ENCODE results near the gene PINK1. TPM values are rescaled to one million over a fixed set of nuclear protein-coding genes. Genes with fewer than 3 reads are reported as not detected.

The PINK1 gene
- polyA plus RNA-seq, 1 donor from 2014 or later = 73.4 TPM

DNA sequence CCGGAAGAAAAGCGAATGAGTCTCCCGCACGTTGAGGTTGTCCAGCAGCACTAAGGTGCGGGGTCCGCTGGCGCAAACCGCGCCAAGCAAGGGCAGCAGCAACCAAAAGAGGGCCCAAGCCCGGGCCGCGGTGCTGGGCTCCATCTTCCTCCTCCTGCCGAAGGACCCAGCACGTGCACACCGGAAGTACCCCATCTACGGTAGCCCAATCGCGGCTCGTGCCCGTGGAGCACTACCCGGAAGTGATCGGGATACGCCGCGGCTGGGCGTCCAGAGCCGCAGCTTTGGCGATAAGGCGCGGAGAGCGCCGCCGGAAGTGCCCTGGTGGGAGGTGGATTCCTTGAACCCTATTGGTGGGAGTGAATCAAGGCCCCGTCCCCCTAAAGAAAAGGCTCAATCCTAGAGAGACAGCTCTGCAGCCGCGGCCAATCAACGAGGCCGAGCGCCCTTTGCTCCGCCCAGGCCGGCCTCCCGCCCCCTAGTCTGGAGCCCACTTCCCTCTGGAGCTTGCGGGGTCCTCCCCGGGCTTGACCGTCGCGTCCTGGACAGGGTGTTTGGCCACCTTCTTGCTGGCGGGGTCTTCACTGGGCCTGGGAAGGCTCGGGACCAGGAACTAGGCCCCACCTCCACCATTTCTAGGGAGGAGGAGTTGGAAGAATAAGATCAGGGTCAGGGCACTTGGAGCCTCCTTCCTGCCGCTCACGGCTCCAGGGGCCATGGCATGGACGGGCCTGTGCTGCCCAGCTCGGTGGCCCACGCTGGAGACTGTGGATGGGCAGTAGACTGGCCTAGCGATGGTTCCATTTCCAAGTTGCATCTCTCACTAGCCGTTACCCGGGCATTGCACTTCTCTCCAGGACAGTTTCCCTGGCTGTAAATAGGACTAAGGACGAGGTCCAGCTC is 28.2 kb downstream of the PINK1 start, which contains the start of gene DDOST:
Gene DDOST, minus strand, starts transcription at position 163 of the 903 bp plus-strand sequence. Its CDS starts 19 bp downstream, at position 144.
- H4K20me1 ChIP-seq (ENCODE audit: insufficient read depth) = no peaks in the 10 kb centered on the region
- no peaks in the 10 kb centered on the region for H3K27me3 ChIP-seq (ENCODE audit: insufficient read depth, low read depth, low read length)
- peak within 1 kb of the TSS; percentile 89 for H3K9ac ChIP-seq (ENCODE audit: low read length)
- no peaks in the 10 kb centered on the region for H3K9me2 ChIP-seq (ENCODE audit: insufficient read depth, low read length)
- no peaks in the 10 kb centered on the region for H3K36me3 ChIP-seq (ENCODE audit: insufficient read depth, low read length)
- H3K27ac ChIP-seq (ENCODE audit: low read length) = peak within 1 kb of the TSS; percentile 80
- H3K9me3 ChIP-seq (ENCODE audit: low read length) = no peaks in the 10 kb centered on the region
- H2AFZ ChIP-seq (ENCODE audit: low read depth, low read length) = peak within 1 kb of the TSS; percentile 93
- TF ChIP-seq TAF1 (IDR thresholded peaks at IDR 0.05; ENCODE audit: low read depth) (no peak), MXI1 (conservative IDR thresholded peaks at IDR 0.05; ENCODE audit: poor library complexity, severe bottlenecking) (peak; percentile 89), SMC3 (conservative IDR thresholded peaks at IDR 0.05; ENCODE audit: poor library complexity) (no peak), EZH2 (IDR thresholded peaks at IDR 0.05; ENCODE audit: borderline replicate concordance, insufficient read depth, low read length, poor library complexity, severe bottlenecking) (no peak), POLR2AphosphoS5 (IDR thresholded peaks at IDR 0.05) (peak; percentile 61), EP300 (conservative IDR thresholded peaks at IDR 0.05; ENCODE audit: poor library complexity, severe bottlenecking) (peak; percentile 46), RAD21 (conservative IDR thresholded peaks at IDR 0.05) (peak; percentile 38)
- TF ChIP-seq, protein P1, sequence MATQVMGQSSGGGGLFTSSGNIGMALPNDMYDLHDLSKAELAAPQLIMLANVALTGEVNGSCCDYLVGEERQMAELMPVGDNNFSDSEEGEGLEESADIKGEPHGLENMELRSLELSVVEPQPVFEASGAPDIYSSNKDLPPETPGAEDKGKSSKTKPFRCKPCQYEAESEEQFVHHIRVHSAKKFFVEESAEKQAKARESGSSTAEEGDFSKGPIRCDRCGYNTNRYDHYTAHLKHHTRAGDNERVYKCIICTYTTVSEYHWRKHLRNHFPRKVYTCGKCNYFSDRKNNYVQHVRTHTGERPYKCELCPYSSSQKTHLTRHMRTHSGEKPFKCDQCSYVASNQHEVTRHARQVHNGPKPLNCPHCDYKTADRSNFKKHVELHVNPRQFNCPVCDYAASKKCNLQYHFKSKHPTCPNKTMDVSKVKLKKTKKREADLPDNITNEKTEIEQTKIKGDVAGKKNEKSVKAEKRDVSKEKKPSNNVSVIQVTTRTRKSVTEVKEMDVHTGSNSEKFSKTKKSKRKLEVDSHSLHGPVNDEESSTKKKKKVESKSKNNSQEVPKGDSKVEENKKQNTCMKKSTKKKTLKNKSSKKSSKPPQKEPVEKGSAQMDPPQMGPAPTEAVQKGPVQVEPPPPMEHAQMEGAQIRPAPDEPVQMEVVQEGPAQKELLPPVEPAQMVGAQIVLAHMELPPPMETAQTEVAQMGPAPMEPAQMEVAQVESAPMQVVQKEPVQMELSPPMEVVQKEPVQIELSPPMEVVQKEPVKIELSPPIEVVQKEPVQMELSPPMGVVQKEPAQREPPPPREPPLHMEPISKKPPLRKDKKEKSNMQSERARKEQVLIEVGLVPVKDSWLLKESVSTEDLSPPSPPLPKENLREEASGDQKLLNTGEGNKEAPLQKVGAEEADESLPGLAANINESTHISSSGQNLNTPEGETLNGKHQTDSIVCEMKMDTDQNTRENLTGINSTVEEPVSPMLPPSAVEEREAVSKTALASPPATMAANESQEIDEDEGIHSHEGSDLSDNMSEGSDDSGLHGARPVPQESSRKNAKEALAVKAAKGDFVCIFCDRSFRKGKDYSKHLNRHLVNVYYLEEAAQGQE (IDR thresholded peaks at IDR 0.05; ENCODE audit: borderline replicate concordance) = peak; percentile 52
- TF ChIP-seq, protein P2, sequence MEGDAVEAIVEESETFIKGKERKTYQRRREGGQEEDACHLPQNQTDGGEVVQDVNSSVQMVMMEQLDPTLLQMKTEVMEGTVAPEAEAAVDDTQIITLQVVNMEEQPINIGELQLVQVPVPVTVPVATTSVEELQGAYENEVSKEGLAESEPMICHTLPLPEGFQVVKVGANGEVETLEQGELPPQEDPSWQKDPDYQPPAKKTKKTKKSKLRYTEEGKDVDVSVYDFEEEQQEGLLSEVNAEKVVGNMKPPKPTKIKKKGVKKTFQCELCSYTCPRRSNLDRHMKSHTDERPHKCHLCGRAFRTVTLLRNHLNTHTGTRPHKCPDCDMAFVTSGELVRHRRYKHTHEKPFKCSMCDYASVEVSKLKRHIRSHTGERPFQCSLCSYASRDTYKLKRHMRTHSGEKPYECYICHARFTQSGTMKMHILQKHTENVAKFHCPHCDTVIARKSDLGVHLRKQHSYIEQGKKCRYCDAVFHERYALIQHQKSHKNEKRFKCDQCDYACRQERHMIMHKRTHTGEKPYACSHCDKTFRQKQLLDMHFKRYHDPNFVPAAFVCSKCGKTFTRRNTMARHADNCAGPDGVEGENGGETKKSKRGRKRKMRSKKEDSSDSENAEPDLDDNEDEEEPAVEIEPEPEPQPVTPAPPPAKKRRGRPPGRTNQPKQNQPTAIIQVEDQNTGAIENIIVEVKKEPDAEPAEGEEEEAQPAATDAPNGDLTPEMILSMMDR (IDR thresholded peaks at IDR 0.05; ENCODE audit: poor library complexity, severe bottlenecking) = peak; percentile 98
- peak within 1 kb of the TSS; percentile 98 for H3K4me3 ChIP-seq (ENCODE audit: low read length)
- H3K4me2 ChIP-seq (ENCODE audit: low read length) = peak within 1 kb of the TSS; percentile 100
- H3K79me2 ChIP-seq (replicated peaks; ENCODE audit: insufficient read depth, low read length) = peaks cover 29% of the 10 kb centered on the region
- no peaks in the 10 kb centered on the region for H3F3A ChIP-seq (ENCODE audit: insufficient read depth, low read length, poor library complexity, severe bottlenecking)

DNA sequence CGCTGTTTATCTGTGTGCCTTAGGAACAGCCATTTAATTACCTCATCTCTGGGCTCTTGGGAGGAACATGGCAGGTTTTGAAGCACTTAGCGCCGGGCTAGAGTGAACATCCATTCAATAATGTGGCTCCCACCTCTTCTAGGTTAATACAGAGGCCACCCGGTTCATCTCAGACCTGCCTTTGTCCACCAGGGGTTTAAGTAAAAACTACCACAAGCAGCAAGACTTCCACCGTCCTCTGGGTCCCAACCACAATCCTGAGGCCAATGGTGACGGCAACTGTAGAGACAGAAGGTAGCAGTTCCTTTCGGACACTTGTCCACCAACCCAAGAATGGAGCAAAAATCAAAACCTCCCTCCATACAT is 28.8 kb downstream of the PINK1 start:
- peak overlapping the region; percentile 87 for H3K9ac ChIP-seq (ENCODE audit: low read length)
- no peaks in the 10 kb centered on the region for H3K9me3 ChIP-seq (ENCODE audit: low read length)
- H3K4me3 ChIP-seq (ENCODE audit: low read length) = peak overlapping the region; percentile 98
- H3K27ac ChIP-seq (ENCODE audit: low read length) = peak overlapping the region; percentile 80
- H3K4me2 ChIP-seq (ENCODE audit: low read length) = peak overlapping the region; percentile 98
- no peak for TF ChIP-seq EP300 (conservative IDR thresholded peaks at IDR 0.05; ENCODE audit: poor library complexity, severe bottlenecking)
- no peak for TF ChIP-seq MXI1 (conservative IDR thresholded peaks at IDR 0.05; ENCODE audit: poor library complexity, severe bottlenecking)
- no peak for TF ChIP-seq TAF1 (IDR thresholded peaks at IDR 0.05; ENCODE audit: low read depth)
- TF ChIP-seq, protein P2 (IDR thresholded peaks at IDR 0.05; ENCODE audit: poor library complexity, severe bottlenecking) = no peak
- TF ChIP-seq EZH2 (IDR thresholded peaks at IDR 0.05; ENCODE audit: borderline replicate concordance, insufficient read depth, low read length, poor library complexity, severe bottlenecking) = no peak
- TF ChIP-seq SMC3 (conservative IDR thresholded peaks at IDR 0.05; ENCODE audit: poor library complexity) = no peak
- TF ChIP-seq, protein P1 (IDR thresholded peaks at IDR 0.05; ENCODE audit: borderline replicate concordance) = no peak
- no peak for TF ChIP-seq RAD21 (conservative IDR thresholded peaks at IDR 0.05)
- TF ChIP-seq POLR2AphosphoS5 (IDR thresholded peaks at IDR 0.05) = no peak
- no peaks in the 10 kb centered on the region for H4K20me1 ChIP-seq (ENCODE audit: insufficient read depth)
- no peaks in the 10 kb centered on the region for H3F3A ChIP-seq (ENCODE audit: insufficient read depth, low read length, poor library complexity, severe bottlenecking)
- H2AFZ ChIP-seq (ENCODE audit: low read depth, low read length) = peak overlapping the region; percentile 93
- H3K9me2 ChIP-seq (ENCODE audit: insufficient read depth, low read length) = no peaks in the 10 kb centered on the region
- H3K36me3 ChIP-seq (ENCODE audit: insufficient read depth, low read length) = no peaks in the 10 kb centered on the region
- H3K79me2 ChIP-seq (replicated peaks; ENCODE audit: insufficient read depth, low read length) = peaks cover 29% of the 10 kb centered on the region
- no peaks in the 10 kb centered on the region for H3K27me3 ChIP-seq (ENCODE audit: insufficient read depth, low read depth, low read length)

Measured in neural cell (in vitro differentiated cells).